HepG2 (cell line): ENCODE measurements around the gene ZSCAN26. TPM values are rescaled to one million over a fixed set of nuclear protein-coding genes. Genes with fewer than 3 reads are reported as not detected.

ENCODE experiments used
- ATAC-seq: fragments of 200-7000 bp; cut with Tn5 transposase; 3 replicates; pipeline ENCODE4 v1.9.1; 2020; ENCODE audit warnings: mild to moderate bottlenecking, moderate library complexity
- BruUV-seq: library from RNA; stranded (reverse); fragments of 400-500 nt; replicated peaks from 2 replicates; lab custom pipeline; 2021; lab: Mats Ljungman, UMichigan
- CTCF ChIA-PET: fragments of 300-600 bp; formaldehyde crosslinking; extraction: SDS; loops from one replicate; lab custom pipeline; 2021; ENCODE audit warnings: low total read pairs, inconsistent platforms, low intra/inter-chr PET ratio; lab: Yijun Ruan, JAX
- POLR2A ChIA-PET: fragments of 350-600 bp; sonication (Branson Sonifier 250); formaldehyde crosslinking; loops from one replicate; lab custom pipeline; 2020; ENCODE audit warnings: antibody characterized with exemption, inconsistent platforms; lab: Yijun Ruan, JAX
- DNase-seq: peaks from one replicate; pipeline ENCODE4 v3.0.0-alpha.2; 2015; ENCODE audit warnings: low spot score
- FAIRE-seq: peaks from 3 replicates; lab custom pipeline; 2011; peaks lifted over from hg19 to GRCh38; lab: Jason Lieb, UNC
- H2AFZ ChIP-seq: one replicate; pipeline ENCODE4 v1.6.1; 2011; ENCODE audit warnings: low read length, inconsistent platforms
- H3K27ac ChIP-seq: fragments of 300-600 bp; 3 replicates; pipeline ENCODE4 v1.8.0; 2011; ENCODE audit warnings: mixed run types, mild to moderate bottlenecking, mixed read lengths, low read length, inconsistent platforms; ENCODE audit not compliant: insufficient read depth; ENCODE audit errors: extremely low read length
- H3K27me3 ChIP-seq, 2 experiments: fragments of 200-600 bp in 1 of 2; 2 replicates in 1 of 2; 3 replicates in 1 of 2; pipeline versions ENCODE4 v1.6.0 to v1.8.0; 2011; ENCODE audit warnings: low read length in 2 of 2, mild to moderate bottlenecking in 2 of 2, moderate library complexity in 2 of 2, inconsistent platforms in 1 of 2; ENCODE audit not compliant: insufficient read depth in 2 of 2, control insufficient read depth in 1 of 2
- H3K36me3 ChIP-seq, 2 experiments: fragments of 200-600 bp in 1 of 2; replicated peaks in 1 of 2; 2 replicates in 1 of 2; 3 replicates in 1 of 2; pipeline versions ENCODE4 v1.5.1 to v1.8.0; 2011; ENCODE audit warnings: low read length in 2 of 2, inconsistent platforms in 1 of 2; ENCODE audit not compliant: insufficient read depth in 2 of 2, control insufficient read depth in 1 of 2
- H3K4me1 ChIP-seq: 2 replicates; pipeline ENCODE4 v1.5.1; 2012; ENCODE audit warnings: low read length, inconsistent platforms; ENCODE audit not compliant: insufficient read depth
- H3K4me2 ChIP-seq: 2 replicates; pipeline ENCODE4 v1.6.0; 2011; ENCODE audit warnings: low read depth, low read length, inconsistent platforms
- H3K4me3 ChIP-seq, 3 experiments: fragments of 200-600 bp in 1 of 3; sonication (generic), shearing (Covaris generic) in 1 of 3; replicated peaks in 1 of 3; 2 replicates each; pipeline ENCODE4 v1.5.1; 2011 to 2016; ENCODE audit warnings: low read length in 3 of 3, inconsistent platforms in 2 of 3, low read depth in 2 of 3, mild to moderate bottlenecking in 2 of 3, control low read depth in 1 of 3, mixed read lengths in 1 of 3; ENCODE audit not compliant: insufficient read depth in 1 of 3
- H3K79me2 ChIP-seq: one replicate; pipeline ENCODE4 v1.6.1; 2011; ENCODE audit warnings: low read length, inconsistent platforms; ENCODE audit not compliant: insufficient read depth
- H3K9ac ChIP-seq: 2 replicates; pipeline ENCODE4 v1.6.0; 2011; ENCODE audit warnings: mild to moderate bottlenecking, low read depth, low read length, inconsistent platforms; ENCODE audit not compliant: insufficient read depth
- H3K9me3 ChIP-seq: 2 replicates; pipeline ENCODE4 v1.5.1; 2012; ENCODE audit warnings: mild to moderate bottlenecking, low read length
- H4K20me1 ChIP-seq: 2 replicates; pipeline ENCODE4 v1.6.0; 2011; ENCODE audit warnings: inconsistent platforms, mild to moderate bottlenecking, low read length, moderate library complexity; ENCODE audit not compliant: insufficient read depth
- CBFB ChIP-seq: sonication (generic); formaldehyde crosslinking; IDR thresholded peaks from 2 replicates; pipeline ENCODE4 v1.4.0; 2020; ENCODE audit warnings: missing genetic modification reagents
- GPBP1L1 ChIP-seq: sonication (generic); formaldehyde crosslinking; IDR thresholded peaks from 2 replicates; pipeline ENCODE4 v1.5.0; 2020; ENCODE audit warnings: mild to moderate bottlenecking, missing genetic modification reagents
- POGZ ChIP-seq: sonication (generic); formaldehyde crosslinking; IDR thresholded peaks from 2 replicates; pipeline ENCODE4 v1.4.0; 2020; ENCODE audit warnings: mild to moderate bottlenecking, missing genetic modification reagents
- ZBTB26 ChIP-seq: IDR thresholded peaks from 2 replicates; pipeline ENCODE4 v1.6.1; 2016; ENCODE audit warnings: missing compliant biosample characterization, missing genetic modification reagents, borderline replicate concordance
- ZBTB33 ChIP-seq: sonication (generic); formaldehyde crosslinking; IDR thresholded peaks from 2 replicates; pipeline ENCODE4 v1.4.0; 2020; ENCODE audit warnings: missing genetic modification reagents
- ZBTB7A ChIP-seq: sonication (generic); formaldehyde crosslinking; IDR thresholded peaks from 2 replicates; pipeline ENCODE4 v1.8.0; 2022; ENCODE audit warnings: mild to moderate bottlenecking, missing genetic modification reagents
- ZNF205 ChIP-seq: IDR thresholded peaks from 2 replicates; pipeline ENCODE4 v1.6.1; 2018; ENCODE audit warnings: missing biosample characterization, missing genetic modification reagents
- ZNF234 ChIP-seq: sonication (generic); formaldehyde crosslinking; conservative IDR thresholded peaks from 2 replicates; pipeline ENCODE4 v1.5.1; 2020; ENCODE audit warnings: mild to moderate bottlenecking, missing genetic modification reagents
- ZNF567 ChIP-seq: sonication (generic); formaldehyde crosslinking; IDR thresholded peaks from 2 replicates; pipeline ENCODE4 v1.8.1; 2023; ENCODE audit warnings: mild to moderate bottlenecking, missing genetic modification reagents, borderline replicate concordance
- ZNF777 ChIP-seq: sonication (generic); formaldehyde crosslinking; IDR thresholded peaks from 2 replicates; pipeline ENCODE4 v1.4.0; 2020; ENCODE audit warnings: missing genetic modification reagents
- ZNF790 ChIP-seq: sonication (generic); formaldehyde crosslinking; IDR thresholded peaks from 2 replicates; pipeline ENCODE4 v1.8.0; 2022; ENCODE audit warnings: missing genetic modification reagents, mild to moderate bottlenecking, borderline replicate concordance
- ZNF891 ChIP-seq: sonication (generic); formaldehyde crosslinking; IDR thresholded peaks from 2 replicates; pipeline ENCODE4 v1.5.0; 2020; ENCODE audit warnings: mild to moderate bottlenecking, missing genetic modification reagents
- ZSCAN5A ChIP-seq: sonication (generic); formaldehyde crosslinking; IDR thresholded peaks from 2 replicates; pipeline ENCODE4 v1.8.0; 2022; ENCODE audit warnings: mild to moderate bottlenecking, missing genetic modification reagents, borderline replicate concordance
- WGBS: methylation state at CpG from one replicate; pipeline ENCODE4 v1.1.6; 2017; ENCODE audit warnings: low lambda C conversion rate; 5-methylcytosine and 5-hydroxymethylcytosine counted together
- in situ Hi-C: cut with HindIII; loops from 2 replicates; pipeline ENCODE4 v1.10.0; 2017; ENCODE audit warnings: low pct_unique_long_range_greater_than_20kb; ENCODE audit not compliant: extremely low pct_ligation_motif_present
- intact Hi-C: fragments of 100-400 bp; cut with micrococcal nuclease; formaldehyde crosslinking; loops from one replicate; pipeline ENCODE4 v1.10.0; 2022; ENCODE audit not compliant: unreplicated experiment
- polyA plus RNA-seq, 8 experiments: library from polyadenylated mRNA; depleted of rRNA in 3 of 8; stranded (reverse) in 7 of 8; unstranded in 1 of 8; fragments of >200 nt; fragmentation: Illumina TruSeq in 4 of 8; extraction: Trizol in 4 of 8; gene quantifications; 2 replicates each; pipeline versions ENCODE4 v1.2.1 to v1.2.3, GENCODE V29; 2011 to 2016; ENCODE audit warnings: low read depth in 4 of 8, missing spikeins in 1 of 8, mixed read lengths in 1 of 8; ENCODE audit not compliant: insufficient read depth in 1 of 8
- total RNA-seq, 5 experiments: library from RNA; depleted of rRNA; stranded (reverse); fragments of >200 nt; fragmentation: Illumina TruSeq; extraction: Trizol; gene quantifications; 2 replicates each; pipeline ENCODE4 v1.2.3, GENCODE V29; 2016; ENCODE audit warnings: low read depth in 1 of 5

ZSCAN26 gene
- total and polyA plus RNA-seq, 2 of the 13 experiments (the other 11 are each of a cell fraction or from before 2014, with no cell fraction given) = 12.0 to 15.6 TPM

GRCh38 chr6:28218312-28219248 is 48.4 kb upstream of the ZSCAN26 start:
- H3K27me3 ChIP-seq = no peaks in the 10 kb centered on the region; a peak in 1 of 5 replicates
- TSS peak; percentile 91 for BruUV-seq
- intact Hi-C loops (no loop called here), in situ Hi-C loops (no loop called here)
- peak overlapping the region; percentile 84 for H3K4me2 ChIP-seq
- peak overlapping the region; percentile 53 to 77 (median 56) for H3K4me3 ChIP-seq
- H3K9me3 ChIP-seq = no peaks in the 10 kb centered on the region
- ChIA-PET POLR2A (interaction anchor here (0.7 to 2.6 kb wide), 18 partner anchors 9 to 1180 kb away, joined by 3 to 37 read pairs (median 8); partner anchors contain the start of genes PGBD1, ZKSCAN3, ZKSCAN4 and ZKSCAN8), CTCF (no interaction called here)
- WGBS = 24% methylated on average over 27 of the region's 56 CpGs
- peak; percentile 93 for ATAC-seq
- no peaks in the 10 kb centered on the region for H4K20me1 ChIP-seq
- H2AFZ ChIP-seq = peak overlapping the region; percentile 74
- H3K27ac ChIP-seq = peak overlapping the region; percentile 79
- H3K4me1 ChIP-seq = peaks cover 55% of the 10 kb centered on the region
- peak; percentile 70 for DNase-seq
- H3K79me2 ChIP-seq = no peaks in the 10 kb centered on the region
- FAIRE-seq = no peak
- no peaks in the 10 kb centered on the region for H3K36me3 ChIP-seq
- peak overlapping the region; percentile 68 for H3K9ac ChIP-seq
- no peak for TF ChIP-seq ZBTB7A (CRISPR knock-in tag)
- TF ChIP-seq ZNF777 (CRISPR knock-in tag) = peak; percentile 71; the same call in 1 of the 2 replicates
- peak; percentile 42; the same call in 1 of the 2 replicates for TF ChIP-seq ZSCAN5A (CRISPR knock-in tag)
- 0 out of 2 replicates have a peak, but pooled peaks have one; percentile 32 for TF ChIP-seq CBFB (CRISPR knock-in tag)
- peak; percentile 96 for TF ChIP-seq ZBTB26 (CRISPR knock-in tag)
- TF ChIP-seq ZNF234 (CRISPR knock-in tag) = peak; percentile 97
- no peak for TF ChIP-seq ZNF205 (CRISPR knock-in tag)
- peak; percentile 59; the same call in 1 of the 2 replicates for TF ChIP-seq POGZ
- no peak for TF ChIP-seq ZNF567
- TF ChIP-seq ZBTB33 (CRISPR knock-in tag) = peak; percentile 45; the same call in 1 of the 2 replicates
- no peak; the same call in 1 of the 2 replicates for TF ChIP-seq ZNF790 (CRISPR knock-in tag)
- TF ChIP-seq GPBP1L1 (CRISPR knock-in tag) = no peak
- no peak for TF ChIP-seq ZNF891 (CRISPR knock-in tag)
